SKM-1 treated with dmso at 0.1 percent for 144 hours (cell line): ENCODE results near the gene TUBGCP2.

ENCODE experiments used
- DNase-seq: peaks from one replicate; lab custom pipeline; 2025; ENCODE audit not compliant: unreplicated experiment; lab: John Stamatoyannopoulos, UW

The TUBGCP2 gene

GRCh38 chr10:133308421-133309099 lies at the start of gene TUBGCP2, which contains the start of gene ZNF511:
TSS of gene TUBGCP2 (minus strand) at chr10:133308872. CDS start at chr10:133302941, 5,931 bp downstream.
TSS of gene ZNF511 (plus strand) at chr10:133308914. CDS start at chr10:133308944, 30 bp downstream.
- DNase-seq = peak; percentile 62

DNA sequence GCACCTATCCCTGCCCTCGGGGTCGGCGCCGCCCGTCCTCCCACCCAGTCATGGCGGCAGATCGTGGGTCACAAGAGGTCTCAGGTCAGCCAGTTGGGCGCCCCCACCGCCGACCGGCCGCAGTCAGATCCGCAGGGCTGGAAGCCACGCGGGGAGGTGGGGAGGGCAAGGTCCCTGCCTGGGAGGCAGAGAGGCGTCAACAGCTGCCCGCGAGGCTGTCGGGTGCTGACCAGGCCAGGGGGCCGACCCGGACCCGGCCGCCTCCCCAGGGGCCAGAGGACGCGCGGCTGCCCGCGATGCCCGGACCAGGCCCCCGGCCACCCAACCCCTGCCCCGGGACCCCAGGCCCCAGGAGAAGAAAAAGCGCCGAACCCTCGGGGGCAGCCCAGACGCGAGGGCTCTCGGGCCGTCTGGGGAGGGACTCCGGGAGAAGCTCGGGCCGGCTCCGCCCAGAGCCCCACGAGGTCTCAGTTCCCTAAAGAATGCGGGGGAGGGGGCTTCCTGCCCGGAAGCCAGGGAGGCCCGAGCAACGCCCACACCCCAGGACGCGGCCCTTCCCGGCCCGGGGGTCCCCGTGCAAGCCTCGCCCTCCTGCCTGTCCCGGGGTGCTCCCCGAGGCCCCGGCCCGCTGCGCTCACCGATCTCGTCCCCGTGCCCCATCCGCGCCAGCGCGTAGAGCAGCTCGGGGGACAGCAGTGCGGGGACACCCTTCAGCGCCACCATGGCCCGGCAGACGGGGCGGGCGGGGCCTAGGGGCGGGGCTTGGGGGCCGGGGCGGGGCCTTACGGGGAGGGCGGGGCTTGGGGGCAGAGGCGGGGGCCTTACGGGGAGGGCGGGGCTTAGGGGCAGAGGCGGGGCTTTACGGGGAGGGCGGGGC lies 48.9 kb upstream of the TUBGCP2 start, which contains the start of gene FUOM:
Gene FUOM (minus strand): TSS at position 735 of the 877 bp plus-strand sequence. CDS start 12 bp downstream, at position 723.
- peak; percentile 74 for DNase-seq

GRCh38 chr10:133356549-133357284 lies 48.0 kb upstream of the TUBGCP2 start:
- DNase-seq = no peak

DNA sequence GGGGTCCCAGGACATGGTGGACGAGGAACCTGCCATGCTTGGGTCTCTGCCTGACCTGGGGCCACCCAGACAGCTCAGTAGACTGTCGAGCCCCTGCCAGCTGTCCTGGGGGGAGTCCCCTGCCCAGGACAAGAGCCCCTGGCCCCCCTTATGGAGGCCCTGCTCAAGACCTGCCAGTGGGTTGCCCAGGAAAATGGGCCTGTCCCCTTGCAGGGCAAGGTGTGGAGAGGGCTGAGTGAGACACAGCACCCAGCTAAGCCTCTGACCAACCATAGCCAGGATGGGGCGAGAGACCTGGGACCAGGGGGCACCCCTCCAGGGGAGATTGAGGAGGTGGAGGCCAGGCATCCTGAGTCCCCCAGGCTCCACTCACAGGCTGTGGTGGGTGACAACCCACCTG lies 47.3 kb upstream of the TUBGCP2 start:
- no peak for DNase-seq

- no peak for DNase-seq
Observed at GRCh38 chr10:133355266-133355665, 46.6 kb upstream of the TUBGCP2 start.

DNA sequence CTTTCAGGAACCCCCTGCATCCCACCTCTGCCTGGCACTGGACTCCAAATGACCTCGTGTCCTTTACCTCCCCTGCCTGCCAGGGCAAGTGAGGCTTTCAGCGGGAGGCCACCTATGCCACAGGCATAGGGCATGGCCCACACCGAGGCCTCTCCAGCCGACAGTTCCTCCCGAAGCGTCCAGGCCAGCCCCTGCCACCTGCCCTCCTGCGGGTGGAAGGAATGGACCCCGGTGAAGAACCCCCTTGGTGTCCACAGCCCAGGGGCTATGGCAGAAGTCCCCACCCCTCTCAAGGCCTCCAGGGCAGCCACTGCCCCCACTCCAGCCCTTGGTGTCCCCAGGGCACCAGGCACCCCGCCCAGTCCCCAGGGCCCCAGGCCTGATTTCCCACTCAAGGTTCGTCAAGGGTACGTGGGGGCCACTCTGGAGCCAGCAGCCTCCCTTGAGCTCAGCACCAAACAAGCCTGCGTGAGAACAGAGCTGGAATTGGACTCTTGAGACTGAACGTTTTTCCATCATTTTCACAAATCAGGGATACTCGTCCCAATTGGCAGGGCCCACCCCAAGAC lies 46.1 kb upstream of the TUBGCP2 start:
- no peak for DNase-seq

GRCh38 chr10:133353988-133354605 lies 45.4 kb upstream of the TUBGCP2 start:
- no peak for DNase-seq

DNA sequence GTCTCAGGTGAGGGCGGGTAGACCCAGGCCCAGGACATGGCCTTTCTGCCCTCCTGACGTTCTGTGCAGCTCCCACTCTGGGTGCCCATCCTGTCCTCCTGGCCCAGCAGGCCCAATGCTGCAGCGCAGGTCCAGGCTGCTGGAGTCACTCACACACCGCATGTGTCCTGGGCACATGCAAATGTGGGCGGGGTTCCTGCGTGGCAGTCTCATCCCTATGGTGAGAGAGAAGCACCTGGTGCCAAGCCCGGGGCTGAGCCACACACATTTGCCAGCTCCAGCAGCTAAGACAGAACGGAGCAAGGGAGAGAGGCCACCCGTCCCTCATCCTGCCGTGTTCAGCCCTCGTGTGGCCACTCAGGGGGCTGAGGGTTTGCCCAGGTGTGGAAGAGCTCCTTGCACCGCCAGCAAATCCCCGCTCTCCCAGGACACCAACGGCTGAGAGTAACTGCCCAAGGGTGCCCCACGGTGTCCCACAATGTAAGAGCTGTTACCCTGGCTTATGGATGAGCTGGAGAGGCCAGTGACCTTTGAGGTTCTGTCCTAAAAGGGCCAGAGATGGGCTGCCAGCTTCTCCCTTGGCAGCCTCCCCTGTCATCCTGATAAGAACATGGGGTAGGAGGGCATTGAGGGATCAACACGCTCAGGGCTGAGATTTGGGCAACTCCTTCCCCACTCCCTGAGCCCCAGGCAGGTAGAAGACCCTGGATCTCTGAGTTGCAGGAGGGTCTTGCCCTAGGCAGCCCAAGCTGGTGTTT lies 44.7 kb upstream of the TUBGCP2 start:
- no peak for DNase-seq

- no peak for DNase-seq
Observed at GRCh38 chr10:133351408-133352318, 43.0 kb upstream of the TUBGCP2 start.

GRCh38 chr10:133350950-133351329 lies 42.3 kb upstream of the TUBGCP2 start:
- DNase-seq = no peak

- DNase-seq = no peak
Observed at GRCh38 chr10:133350283-133350949, 41.7 kb upstream of the TUBGCP2 start.

- DNase-seq = no peak
Observed at GRCh38 chr10:133349577-133350011, 40.9 kb upstream of the TUBGCP2 start.

GRCh38 chr10:133349160-133349568 lies 40.5 kb upstream of the TUBGCP2 start:
- no peak for DNase-seq

DNA sequence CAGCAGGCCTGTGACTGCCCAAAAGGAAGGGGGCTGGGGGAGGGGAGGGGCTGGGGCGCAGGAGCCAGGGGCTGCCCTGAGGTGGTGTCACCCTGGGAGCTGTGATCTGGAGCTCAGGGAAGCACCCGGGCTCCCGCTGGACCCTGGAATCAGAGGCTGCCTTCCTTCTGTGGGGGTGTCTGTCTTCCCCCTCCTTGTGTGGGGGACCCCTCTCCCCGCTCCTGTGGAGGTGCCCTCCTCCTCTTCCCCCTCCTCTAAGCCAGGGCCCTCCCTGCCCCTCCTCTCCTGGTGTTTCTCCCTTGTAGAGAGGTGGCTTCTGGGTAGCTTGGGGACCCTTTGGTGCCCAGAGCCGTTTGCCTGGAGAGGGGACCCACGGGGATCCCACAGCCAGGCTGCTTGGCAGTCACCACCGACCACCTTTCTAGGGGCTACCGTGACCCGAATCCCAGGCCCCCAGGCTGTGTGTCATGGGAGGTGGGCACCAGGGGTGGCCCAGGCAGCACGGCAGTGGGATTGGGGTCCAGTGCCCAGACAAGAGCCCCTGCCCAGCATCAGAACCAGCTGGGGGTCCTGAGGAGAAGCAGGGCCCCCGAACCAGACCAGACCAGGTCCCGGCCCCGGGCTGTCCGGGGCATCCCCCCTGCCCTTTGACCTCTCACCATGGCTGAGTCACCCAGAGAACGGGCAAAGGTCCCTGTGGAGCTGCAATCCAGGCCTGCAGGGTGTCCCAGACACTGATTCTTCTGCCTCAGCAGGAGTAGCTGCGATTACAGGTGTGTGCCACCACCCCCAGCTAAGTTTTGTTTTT lies 39.2 kb upstream of the TUBGCP2 start:
- no peak for DNase-seq

DNA sequence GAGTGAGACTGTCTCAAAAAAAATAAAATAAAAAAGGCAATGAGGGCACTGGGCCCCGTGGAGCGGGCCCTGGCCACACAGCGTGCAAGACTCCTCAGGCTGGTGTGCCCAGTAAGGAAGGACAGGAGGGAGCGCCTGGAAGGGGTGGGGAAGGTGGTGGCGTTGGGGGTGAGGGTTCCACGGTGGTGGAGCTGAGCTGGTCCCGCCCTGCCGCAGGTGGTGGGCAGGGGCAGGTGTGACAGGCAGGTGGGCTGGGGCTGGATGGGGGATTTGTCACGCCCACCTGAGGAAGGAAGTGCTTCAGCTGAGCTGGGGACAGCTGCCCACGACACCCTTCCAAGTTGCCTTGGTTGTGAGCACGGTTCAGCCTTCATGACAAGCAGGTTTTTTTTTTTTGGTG lies 37.7 kb upstream of the TUBGCP2 start:
- no peak for DNase-seq

DNA sequence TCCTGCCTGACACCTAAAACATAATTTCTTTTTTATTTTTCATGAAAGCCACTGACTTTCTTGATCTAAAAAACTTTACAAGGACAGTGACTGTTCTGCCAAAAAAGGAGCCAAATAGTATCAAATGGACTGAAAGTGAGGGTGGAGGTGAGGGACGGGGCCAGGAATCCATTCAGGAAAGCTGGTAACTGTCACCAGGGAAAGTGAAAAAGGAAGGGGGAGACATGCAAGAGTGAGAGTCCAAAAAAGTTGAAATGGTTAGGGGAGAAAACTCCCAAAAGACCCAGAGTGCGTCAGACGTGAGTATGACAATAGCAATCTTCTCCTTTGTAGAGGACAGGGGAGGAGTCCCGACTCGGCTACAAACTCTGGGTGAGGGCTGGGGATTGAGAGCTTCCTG lies 35.6 kb upstream of the TUBGCP2 start:
- no peak for DNase-seq

DNA sequence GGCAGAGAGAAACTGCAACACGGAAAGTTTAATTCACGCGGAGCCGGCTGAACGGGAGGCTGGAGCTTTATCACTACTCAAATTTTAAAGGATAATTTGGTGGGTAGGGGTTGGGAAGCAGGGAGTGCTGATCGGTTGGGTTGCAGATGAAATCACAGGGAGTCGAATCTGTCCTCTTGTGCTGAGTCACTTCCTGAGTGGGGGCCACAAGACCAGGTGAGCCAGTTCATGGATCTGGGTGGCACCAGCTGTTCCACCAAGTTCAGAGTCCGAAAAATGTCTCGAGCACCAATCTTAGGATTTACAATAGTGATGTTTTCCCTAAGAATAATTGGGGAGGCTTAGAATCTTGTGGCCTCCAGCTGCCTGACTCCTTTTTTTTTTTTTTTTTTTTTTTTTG lies 34.9 kb upstream of the TUBGCP2 start:
- DNase-seq = no peak
